ENCODE data around the gene MCHR1. TPM values are rescaled to one million over a fixed set of nuclear protein-coding genes. Genes with fewer than 3 reads are reported as not detected.
A peak's percentile ranks its signal among the peaks of the same experiment; 100 is the strongest.

Gene MCHR1
- total and polyA plus RNA-seq, 2 of the 4 experiments (the other 2 are of a cell fraction) = 1.4 to 3.2 TPM

DNA sequence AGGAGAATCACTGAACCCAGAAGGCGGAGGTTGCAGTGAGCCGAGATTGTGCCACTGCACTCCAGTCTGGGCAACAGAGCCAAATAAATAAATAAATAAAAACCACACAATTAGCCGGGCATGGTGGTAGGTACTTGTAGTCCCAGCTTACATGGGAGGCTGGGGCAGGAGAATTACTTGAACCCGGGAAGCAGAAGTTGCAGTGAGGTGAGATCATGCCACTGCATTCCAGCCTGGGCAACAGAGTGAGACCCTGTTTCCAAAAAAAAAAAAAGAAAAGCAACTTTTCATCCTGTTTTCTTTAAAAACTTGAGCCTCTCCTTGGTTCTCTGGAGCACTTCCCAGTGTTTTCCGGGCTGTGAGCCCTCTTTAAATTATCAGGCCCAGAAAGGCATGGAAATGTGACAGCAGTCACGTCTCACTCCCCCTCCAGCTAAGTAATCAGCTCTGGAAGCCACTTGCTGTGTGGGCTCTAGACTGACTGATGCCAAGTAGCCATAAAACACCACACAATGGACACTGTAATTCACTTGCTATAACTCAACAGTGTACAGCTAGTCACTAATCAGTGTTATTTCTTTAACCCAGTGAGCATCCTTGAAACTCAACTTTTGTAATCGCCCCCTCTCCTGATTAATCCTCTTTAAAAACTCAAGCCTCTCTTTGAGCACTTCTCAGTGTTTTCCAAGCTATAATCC lies 13.0 kb upstream of the MCHR1 start (continued):
- no peak for TF ChIP-seq FOS (IDR thresholded peaks at IDR 0.05; ENCODE audit: low read depth, low read length)

GRCh38 chr22:40668611-40669411 lies 10.5 kb upstream of the MCHR1 start:
- ChIA-PET CTCF (no interaction called here), POLR2A (ENCODE audit: unreplicated experiment) (no interaction called here)
- Histone ChIP-seq H3K56ac (ENCODE audit: extremely low read depth, insufficient read depth, low read length) (no peak overlapping the region), H3K27ac (ENCODE audit: insufficient read depth, low read length) (no peak overlapping the region), H2AK5ac (ENCODE audit: low read depth, low read length) (no peak overlapping the region), H3K23ac (ENCODE audit: low read depth, low read length) (no peak overlapping the region), H2BK15ac (ENCODE audit: low read depth, low read length) (no peak overlapping the region), H3K9ac (ENCODE audit: low read depth, low read length) (no peak overlapping the region), H2AK9ac (replicated peaks; ENCODE audit: low read depth, low read length, poor library complexity) (peak overlapping the region; percentile 16), H3K27me3 (ENCODE audit: control insufficient read depth, insufficient read depth, low read length) (no peaks in the 10 kb centered on the region), H3K9me3 (ENCODE audit: control insufficient read depth, insufficient read depth, low read length) (no peaks in the 10 kb centered on the region), H2AFZ (replicated peaks; ENCODE audit: low read length, poor library complexity) (peak overlapping the region; percentile 80), H4K5ac (ENCODE audit: low read depth, low read length) (peak overlapping the region; percentile 24), H3K4me1 (ENCODE audit: control insufficient read depth, insufficient read depth, low read length) (peaks cover 17% of the 10 kb centered on the region), H3K79me1 (ENCODE audit: low read depth in 1 of 2, low read length in 2 of 2) (no peaks in the 10 kb centered on the region), H2BK5ac (ENCODE audit: low read depth, low read length, poor library complexity, severe bottlenecking) (peak overlapping the region; percentile 10), H3K18ac (ENCODE audit: low read depth, low read length) (peak overlapping the region; percentile 47), H4K8ac (ENCODE audit: low read depth in 2 of 2, low read length in 2 of 2) (peak overlapping the region; percentile 36 to 85), H3K36me3 (ENCODE audit: control insufficient read depth, insufficient read depth, low read length) (no peaks in the 10 kb centered on the region), H4K91ac (ENCODE audit: insufficient read depth, low read depth, low read length) (no peak overlapping the region), H2BK20ac (ENCODE audit: low read depth, low read length) (no peak overlapping the region), H3K14ac (replicated peaks; ENCODE audit: low read depth, low read length) (no peak overlapping the region; the same call in 1 of the 2 replicates), H3K4me2 (ENCODE audit: low read depth, low read length) (no peak overlapping the region), H3K9me1 (ENCODE audit: insufficient read depth, low read length) (peaks cover 4% of the 10 kb centered on the region; the same call in 1 of the 2 replicates), H2BK120ac (ENCODE audit: low read depth, low read length) (no peak overlapping the region), H3K4me3 (ENCODE audit: insufficient read depth, low read depth, low read length) (no peak overlapping the region), H3K4ac (ENCODE audit: low read depth, low read length) (peak overlapping the region; percentile 25; the same call in 1 of the 2 replicates), H4K20me1 (ENCODE audit: insufficient read depth, low read length) (no peaks in the 10 kb centered on the region)
- TF ChIP-seq, protein P1, sequence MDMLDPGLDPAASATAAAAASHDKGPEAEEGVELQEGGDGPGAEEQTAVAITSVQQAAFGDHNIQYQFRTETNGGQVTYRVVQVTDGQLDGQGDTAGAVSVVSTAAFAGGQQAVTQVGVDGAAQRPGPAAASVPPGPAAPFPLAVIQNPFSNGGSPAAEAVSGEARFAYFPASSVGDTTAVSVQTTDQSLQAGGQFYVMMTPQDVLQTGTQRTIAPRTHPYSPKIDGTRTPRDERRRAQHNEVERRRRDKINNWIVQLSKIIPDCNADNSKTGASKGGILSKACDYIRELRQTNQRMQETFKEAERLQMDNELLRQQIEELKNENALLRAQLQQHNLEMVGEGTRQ (IDR thresholded peaks at IDR 0.05; ENCODE audit: low read depth, low read length) = peak; percentile 79
- TF ChIP-seq CHD1 (IDR thresholded peaks at IDR 0.05; ENCODE audit: low read depth, low read length) (no peak), RFX5 (IDR thresholded peaks at IDR 0.05; ENCODE audit: low read depth, low read length) (0 out of 2 replicates have a peak, but pooled peaks have one; percentile 47), BHLHE40 (IDR thresholded peaks at IDR 0.05; ENCODE audit: low read depth, low read length) (no peak), RCOR1 (IDR thresholded peaks at IDR 0.05; ENCODE audit: insufficient replicate concordance, low read length) (no peak), MXI1 (IDR thresholded peaks at IDR 0.05; ENCODE audit: borderline replicate concordance, low read depth, low read length) (no peak)
- peak; percentile 69 for ATAC-seq (ENCODE audit: low read depth)
- intact Hi-C loops (cut with micrococcal nuclease) (no loop called here), in situ Hi-C loops (cut with MboI; ENCODE audit: low sequenced_read_pairs) (no loop called here), dilution Hi-C loops (cut with HindIII; ENCODE audit: low sequenced_read_pairs, unreplicated experiment) (no loop called here)
- no TSS peak for BruUV-seq (replicated peaks)
- peak; percentile 89 for DNase-seq
- WGBS, 2 experiments (ENCODE audit: extremely low coverage in 2 of 2, insufficient read length in 1 of 2) = 67% methylated on average over 3 of the region's 11 CpGs; no CpG with 5 or more reads in 1 of the 2 experiments
